HCT116 (cell line): ENCODE data around the gene TMEM123. TPM values are rescaled to one million over a fixed set of nuclear protein-coding genes. Genes with fewer than 3 reads are reported as not detected.
A peak's percentile ranks its signal among the peaks of the same experiment; 100 is the strongest.

Source experiments
- ATAC-seq: fragments of 200-7000 bp; cut with Tn5 transposase; 2 replicates; pipeline ENCODE4 v1.9.1; 2020; ENCODE audit warnings: mild to moderate bottlenecking, moderate library complexity
- BruUV-seq: library from RNA; stranded (reverse); fragments of 400-500 nt; replicated peaks from 2 replicates; lab custom pipeline; 2021; lab: Mats Ljungman, UMichigan
- CTCF ChIA-PET: fragments of 300-600 bp; sonication (Branson Sonifier 250); formaldehyde crosslinking; loops from one replicate; lab custom pipeline; 2021; ENCODE audit warnings: antibody characterized with exemption; lab: Charles Lee
- POLR2A ChIA-PET: fragments of 300-600, 350-600 bp; sonication (Branson Sonifier 250); formaldehyde crosslinking; loops from one replicate; lab custom pipeline; 2021; ENCODE audit warnings: antibody characterized with exemption; lab: Charles Lee
- RAD21 ChIA-PET, 2 experiments: fragments of 300-600 bp; sonication (Branson Sonifier 250); formaldehyde crosslinking; loops; one replicate each; lab custom pipeline; 2023; ENCODE audit warnings: low total read pairs in 2 of 2; ENCODE audit not compliant: uncharacterized antibody in 2 of 2, unreplicated experiment in 2 of 2, low non-redundant PET in 1 of 2; lab: Charles Lee
- DNase-seq: peaks from one replicate; pipeline ENCODE4 v3.0.0-alpha.2; 2010; ENCODE audit warnings: low read depth, low spot score
- H2AFZ ChIP-seq: fragments of 200-600 bp; shearing (Covaris generic), sonication (generic); 2 replicates; pipeline ENCODE4 v1.6.1; 2017; ENCODE audit warnings: low read depth, mixed run types, mixed read lengths, antibody characterized with exemption, low read length; ENCODE audit not compliant: poor library complexity, severe bottlenecking
- H3K27ac ChIP-seq: 2 replicates; pipeline ENCODE4 v1.5.1; 2012; ENCODE audit warnings: low read depth, low read length
- H3K27me3 ChIP-seq: fragments of 200-600 bp; sonication (generic); 2 replicates; pipeline ENCODE4 v1.6.1; 2016; ENCODE audit warnings: mixed run types, low read length, mixed read lengths; ENCODE audit not compliant: insufficient read depth
- H3K36me3 ChIP-seq, 2 experiments: fragments of 200-500 bp in 1 of 2; fragments of 200-600 bp in 1 of 2; sonication (Bioruptor generic) in 1 of 2; sonication (generic) in 1 of 2; 2 replicates each; pipeline versions ENCODE4 v1.5.1 to v1.6.1; 2014 to 2016; ENCODE audit warnings: low read length in 2 of 2, inconsistent platforms in 1 of 2, mixed read lengths in 1 of 2, mixed run types in 1 of 2; ENCODE audit not compliant: insufficient read depth in 2 of 2, control insufficient read depth in 1 of 2
- H3K4me1 ChIP-seq, 2 experiments: fragments of 200-600 bp in 1 of 2; sonication (generic) in 1 of 2; 2 replicates each; pipeline versions ENCODE4 v1.5.1 to v1.6.1; 2012 to 2017; ENCODE audit warnings: low read length in 2 of 2, inconsistent platforms in 1 of 2, mild to moderate bottlenecking in 1 of 2, mixed read lengths in 1 of 2, mixed run types in 1 of 2, moderate library complexity in 1 of 2; ENCODE audit not compliant: insufficient read depth in 2 of 2, control insufficient read depth in 1 of 2
- H3K4me2 ChIP-seq: fragments of 200-600 bp; sonication (generic); 2 replicates; pipeline ENCODE4 v1.6.1; 2017; ENCODE audit warnings: mixed run types, low read length, mixed read lengths
- H3K4me3 ChIP-seq, 2 experiments: fragments of 200-600 bp in 1 of 2; sonication (generic) in 1 of 2; replicated peaks in 1 of 2; 2 replicates each; pipeline ENCODE4 v1.5.1; 2011 to 2016; ENCODE audit warnings: low read length in 2 of 2, control low read depth in 1 of 2, low read depth in 1 of 2, mild to moderate bottlenecking in 1 of 2, mixed read lengths in 1 of 2, mixed run types in 1 of 2
- H3K79me2 ChIP-seq: fragments of 200-600 bp; sonication (generic); 2 replicates; pipeline ENCODE4 v1.6.1; 2017; ENCODE audit warnings: mild to moderate bottlenecking, mixed run types, low read length, moderate library complexity, mixed read lengths; ENCODE audit not compliant: insufficient read depth
- H3K9ac ChIP-seq: fragments of 200-600 bp; sonication (generic); 2 replicates; pipeline ENCODE4 v1.6.1; 2016; ENCODE audit warnings: low read length, mixed read lengths
- H3K9me2 ChIP-seq: fragments of 200-600 bp; sonication (generic), shearing (Covaris generic); 2 replicates; pipeline ENCODE4 v1.6.1; 2017; ENCODE audit warnings: mixed run types, mild to moderate bottlenecking, moderate library complexity; ENCODE audit not compliant: insufficient read depth
- H3K9me3 ChIP-seq, 2 experiments: fragments of 200-500 bp in 1 of 2; fragments of 200-600 bp in 1 of 2; sonication (Bioruptor generic) in 1 of 2; sonication (generic) in 1 of 2; 2 replicates each; pipeline ENCODE4 v1.6.1; 2014 to 2017; ENCODE audit warnings: low read length in 2 of 2, mixed read lengths in 2 of 2, inconsistent platforms in 1 of 2, low read depth in 1 of 2, mild to moderate bottlenecking in 1 of 2, mixed run types in 1 of 2, moderate library complexity in 1 of 2; ENCODE audit not compliant: control insufficient read depth in 1 of 2, insufficient read depth in 1 of 2
- H4K20me1 ChIP-seq: fragments of 200-600 bp; sonication (generic), shearing (Covaris generic); 2 replicates; pipeline ENCODE4 v1.6.1; 2017; ENCODE audit warnings: mixed run types, mild to moderate bottlenecking, moderate library complexity; ENCODE audit not compliant: insufficient read depth
- CBX3 ChIP-seq: IDR thresholded peaks from 2 replicates; pipeline ENCODE4 v1.6.1; 2012; ENCODE audit warnings: low read depth
- CEBPB ChIP-seq: IDR thresholded peaks from 2 replicates; pipeline ENCODE4 v1.6.1; 2012; ENCODE audit warnings: low read depth
- EGR1 ChIP-seq: IDR thresholded peaks from 2 replicates; pipeline ENCODE4 v1.6.1; 2012; ENCODE audit warnings: low read depth
- ELF1 ChIP-seq: IDR thresholded peaks from 2 replicates; pipeline ENCODE4 v1.6.1; 2012; ENCODE audit warnings: low read depth, borderline replicate concordance
- EZH2phosphoT487 ChIP-seq: fragments of 200-600 bp; IDR thresholded peaks from 2 replicates; pipeline ENCODE4 v1.6.1; 2018; ENCODE audit warnings: antibody characterized with exemption, borderline replicate concordance
- FOSL1 ChIP-seq: IDR thresholded peaks from 2 replicates; pipeline ENCODE4 v1.6.1; 2012; ENCODE audit warnings: low read depth
- JUND ChIP-seq: IDR thresholded peaks from 2 replicates; pipeline ENCODE4 v1.6.1; 2012
- POLR2A ChIP-seq: IDR thresholded peaks from 2 replicates; pipeline ENCODE4 v1.7.0; 2011; ENCODE audit warnings: borderline replicate concordance; ENCODE audit not compliant: insufficient read depth, insufficient read length; ENCODE audit errors: extremely low read depth
- POLR2AphosphoS5 ChIP-seq: IDR thresholded peaks from 2 replicates; pipeline ENCODE4 v1.6.1; 2011; ENCODE audit warnings: mild to moderate bottlenecking, low read depth, low read length, moderate library complexity
- RAD21 ChIP-seq: IDR thresholded peaks from 2 replicates; pipeline ENCODE4 v1.6.1; 2012; ENCODE audit warnings: low read depth, mild to moderate bottlenecking
- SIN3A ChIP-seq: IDR thresholded peaks from 2 replicates; pipeline ENCODE4 v1.6.1; 2012; ENCODE audit warnings: low read depth
- SRF ChIP-seq: IDR thresholded peaks from 2 replicates; pipeline ENCODE4 v1.6.1; 2012; ENCODE audit warnings: low read depth
- ZFX ChIP-seq: fragments of 450-650 bp; IDR thresholded peaks from 2 replicates; pipeline ENCODE4 v1.6.1; 2017
- intact Hi-C: fragments of 100-400 bp; cut with micrococcal nuclease; formaldehyde crosslinking; loops from 2 replicates; pipeline ENCODE4 v1.10.0; 2022
- total RNA-seq: library from RNA; stranded (reverse); gene quantifications from one replicate; pipeline ENCODE4 v1.2.1, GENCODE V29; 2021; ENCODE audit not compliant: unreplicated experiment
- TF ChIP-seq, protein P1 (sequence below): IDR thresholded peaks from 2 replicates; pipeline ENCODE4 v1.6.1; 2012; ENCODE audit warnings: low read depth
- TF ChIP-seq, protein P2 (sequence below): IDR thresholded peaks from 2 replicates; pipeline ENCODE4 v1.6.1; 2012
- TF ChIP-seq, protein P3 (sequence below): IDR thresholded peaks from 2 replicates; pipeline ENCODE4 v1.6.1; 2011; ENCODE audit warnings: mild to moderate bottlenecking, low read length, moderate library complexity; ENCODE audit not compliant: insufficient replicate concordance; ENCODE audit errors: extremely low read depth
- TF ChIP-seq, protein P4 (sequence below), 3 experiments: fragments of 200-600 bp in 1 of 3; sonication (generic) in 1 of 3; IDR thresholded peaks in 2 of 3; conservative IDR thresholded peaks in 1 of 3; 2 replicates each; pipeline ENCODE4 v1.5.1; 2012 to 2017; ENCODE audit warnings: low read depth in 2 of 3, low read length in 2 of 3, antibody characterized with exemption in 1 of 3, borderline replicate concordance in 1 of 3, control low read depth in 1 of 3, mild to moderate bottlenecking in 1 of 3, mixed read lengths in 1 of 3, mixed run types in 1 of 3, moderate library complexity in 1 of 3; ENCODE audit not compliant: insufficient read depth in 1 of 3
- TF ChIP-seq, protein P5 (sequence below): IDR thresholded peaks from 2 replicates; pipeline ENCODE4 v1.6.1; 2012

Gene TMEM123
- total RNA-seq, 1 experiment from 2014 or later = 217 TPM

DNA sequence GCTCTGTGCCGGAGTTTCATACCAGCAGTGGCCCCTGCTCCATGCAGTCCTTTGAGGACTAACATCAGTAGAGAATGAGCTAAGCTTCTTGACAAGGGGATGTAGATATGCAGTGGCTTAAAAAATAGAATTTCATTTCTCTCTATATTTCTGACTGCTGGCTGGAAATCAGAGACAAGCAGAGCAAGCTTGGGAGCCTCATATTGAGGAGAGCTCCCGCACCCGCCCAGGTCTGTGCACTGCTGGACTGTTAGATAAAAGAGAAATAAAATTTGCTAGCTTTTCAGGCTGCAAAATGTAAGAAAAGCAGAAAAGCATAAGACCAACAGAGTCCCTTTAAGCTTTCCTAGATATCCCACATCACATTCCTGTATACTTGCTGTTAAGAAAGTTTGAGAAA, 46.6 kb upstream of the TMEM123 start:
- POLR2A ChIA-PET = interaction anchor here (0.6 to 0.7 kb wide), 2 partner anchors 152 to 635 kb away, joined by 3 read pairs; partner anchors contain the start of gene BIRC2
- Histone ChIP-seq H3K9me3 (no peaks in the 10 kb centered on the region), H3K9me2 (no peaks in the 10 kb centered on the region), H3K79me2 (no peaks in the 10 kb centered on the region), H3K36me3 (no peaks in the 10 kb centered on the region), H3K9ac (no peak overlapping the region), H4K20me1 (no peaks in the 10 kb centered on the region), H2AFZ (peak overlapping the region; percentile 38), H3K27ac (no peak overlapping the region), H3K27me3 (no peaks in the 10 kb centered on the region), H3K4me1 (peaks cover 11 to 27% of the 10 kb centered on the region in 2 experiments), H3K4me3 (no peak overlapping the region), H3K4me2 (no peak overlapping the region)
- RAD21 ChIA-PET = interaction anchor here in 1 of 2 experiments (0.7 kb wide), 1 partner anchor 19 kb away, joined by 6 read pairs; no protein-coding TSS in a partner anchor
- DNase-seq (no peak), ATAC-seq (no peak)
- no TSS peak for BruUV-seq
- TF ChIP-seq CBX3 (no peak), EGR1 (no peak), JUND (no peak), POLR2A (no peak), SRF (no peak), SIN3A (no peak), ZFX (no peak), CEBPB (no peak), FOSL1 (no peak), ELF1 (no peak), EZH2phosphoT487 (no peak), RAD21 (no peak), POLR2AphosphoS5 (no peak)
- TF ChIP-seq, protein P1, sequence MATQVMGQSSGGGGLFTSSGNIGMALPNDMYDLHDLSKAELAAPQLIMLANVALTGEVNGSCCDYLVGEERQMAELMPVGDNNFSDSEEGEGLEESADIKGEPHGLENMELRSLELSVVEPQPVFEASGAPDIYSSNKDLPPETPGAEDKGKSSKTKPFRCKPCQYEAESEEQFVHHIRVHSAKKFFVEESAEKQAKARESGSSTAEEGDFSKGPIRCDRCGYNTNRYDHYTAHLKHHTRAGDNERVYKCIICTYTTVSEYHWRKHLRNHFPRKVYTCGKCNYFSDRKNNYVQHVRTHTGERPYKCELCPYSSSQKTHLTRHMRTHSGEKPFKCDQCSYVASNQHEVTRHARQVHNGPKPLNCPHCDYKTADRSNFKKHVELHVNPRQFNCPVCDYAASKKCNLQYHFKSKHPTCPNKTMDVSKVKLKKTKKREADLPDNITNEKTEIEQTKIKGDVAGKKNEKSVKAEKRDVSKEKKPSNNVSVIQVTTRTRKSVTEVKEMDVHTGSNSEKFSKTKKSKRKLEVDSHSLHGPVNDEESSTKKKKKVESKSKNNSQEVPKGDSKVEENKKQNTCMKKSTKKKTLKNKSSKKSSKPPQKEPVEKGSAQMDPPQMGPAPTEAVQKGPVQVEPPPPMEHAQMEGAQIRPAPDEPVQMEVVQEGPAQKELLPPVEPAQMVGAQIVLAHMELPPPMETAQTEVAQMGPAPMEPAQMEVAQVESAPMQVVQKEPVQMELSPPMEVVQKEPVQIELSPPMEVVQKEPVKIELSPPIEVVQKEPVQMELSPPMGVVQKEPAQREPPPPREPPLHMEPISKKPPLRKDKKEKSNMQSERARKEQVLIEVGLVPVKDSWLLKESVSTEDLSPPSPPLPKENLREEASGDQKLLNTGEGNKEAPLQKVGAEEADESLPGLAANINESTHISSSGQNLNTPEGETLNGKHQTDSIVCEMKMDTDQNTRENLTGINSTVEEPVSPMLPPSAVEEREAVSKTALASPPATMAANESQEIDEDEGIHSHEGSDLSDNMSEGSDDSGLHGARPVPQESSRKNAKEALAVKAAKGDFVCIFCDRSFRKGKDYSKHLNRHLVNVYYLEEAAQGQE = no peak
- TF ChIP-seq, protein P2, sequence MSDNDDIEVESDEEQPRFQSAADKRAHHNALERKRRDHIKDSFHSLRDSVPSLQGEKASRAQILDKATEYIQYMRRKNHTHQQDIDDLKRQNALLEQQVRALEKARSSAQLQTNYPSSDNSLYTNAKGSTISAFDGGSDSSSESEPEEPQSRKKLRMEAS = no peak
- TF ChIP-seq, protein P3, sequence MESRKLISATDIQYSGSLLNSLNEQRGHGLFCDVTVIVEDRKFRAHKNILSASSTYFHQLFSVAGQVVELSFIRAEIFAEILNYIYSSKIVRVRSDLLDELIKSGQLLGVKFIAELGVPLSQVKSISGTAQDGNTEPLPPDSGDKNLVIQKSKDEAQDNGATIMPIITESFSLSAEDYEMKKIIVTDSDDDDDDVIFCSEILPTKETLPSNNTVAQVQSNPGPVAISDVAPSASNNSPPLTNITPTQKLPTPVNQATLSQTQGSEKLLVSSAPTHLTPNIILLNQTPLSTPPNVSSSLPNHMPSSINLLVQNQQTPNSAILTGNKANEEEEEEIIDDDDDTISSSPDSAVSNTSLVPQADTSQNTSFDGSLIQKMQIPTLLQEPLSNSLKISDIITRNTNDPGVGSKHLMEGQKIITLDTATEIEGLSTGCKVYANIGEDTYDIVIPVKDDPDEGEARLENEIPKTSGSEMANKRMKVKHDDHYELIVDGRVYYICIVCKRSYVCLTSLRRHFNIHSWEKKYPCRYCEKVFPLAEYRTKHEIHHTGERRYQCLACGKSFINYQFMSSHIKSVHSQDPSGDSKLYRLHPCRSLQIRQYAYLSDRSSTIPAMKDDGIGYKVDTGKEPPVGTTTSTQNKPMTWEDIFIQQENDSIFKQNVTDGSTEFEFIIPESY = no peak
- TF ChIP-seq, protein P4, sequence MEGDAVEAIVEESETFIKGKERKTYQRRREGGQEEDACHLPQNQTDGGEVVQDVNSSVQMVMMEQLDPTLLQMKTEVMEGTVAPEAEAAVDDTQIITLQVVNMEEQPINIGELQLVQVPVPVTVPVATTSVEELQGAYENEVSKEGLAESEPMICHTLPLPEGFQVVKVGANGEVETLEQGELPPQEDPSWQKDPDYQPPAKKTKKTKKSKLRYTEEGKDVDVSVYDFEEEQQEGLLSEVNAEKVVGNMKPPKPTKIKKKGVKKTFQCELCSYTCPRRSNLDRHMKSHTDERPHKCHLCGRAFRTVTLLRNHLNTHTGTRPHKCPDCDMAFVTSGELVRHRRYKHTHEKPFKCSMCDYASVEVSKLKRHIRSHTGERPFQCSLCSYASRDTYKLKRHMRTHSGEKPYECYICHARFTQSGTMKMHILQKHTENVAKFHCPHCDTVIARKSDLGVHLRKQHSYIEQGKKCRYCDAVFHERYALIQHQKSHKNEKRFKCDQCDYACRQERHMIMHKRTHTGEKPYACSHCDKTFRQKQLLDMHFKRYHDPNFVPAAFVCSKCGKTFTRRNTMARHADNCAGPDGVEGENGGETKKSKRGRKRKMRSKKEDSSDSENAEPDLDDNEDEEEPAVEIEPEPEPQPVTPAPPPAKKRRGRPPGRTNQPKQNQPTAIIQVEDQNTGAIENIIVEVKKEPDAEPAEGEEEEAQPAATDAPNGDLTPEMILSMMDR (IDR thresholded peaks at IDR 0.05 in 2 of 3, conservative IDR thresholded peaks at IDR 0.05 in 1 of 3; ENCODE audit: borderline replicate concordance in 1 of 3, insufficient read depth in 1 of 3, low read depth in 2 of 3, low read length in 2 of 3) = no peak
- TF ChIP-seq, protein P5, sequence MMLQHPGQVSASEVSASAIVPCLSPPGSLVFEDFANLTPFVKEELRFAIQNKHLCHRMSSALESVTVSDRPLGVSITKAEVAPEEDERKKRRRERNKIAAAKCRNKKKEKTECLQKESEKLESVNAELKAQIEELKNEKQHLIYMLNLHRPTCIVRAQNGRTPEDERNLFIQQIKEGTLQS = no peak
- intact Hi-C loops = loop anchor here (10.0 kb wide), 1 partner anchor 484 kb away; no protein-coding TSS in a partner anchor
- CTCF ChIA-PET = interaction anchor here (0.9 to 1.1 kb wide), 2 partner anchors 113 to 115 kb away, joined by 3 read pairs; no protein-coding TSS in a partner anchor
